Measurements from ENCODE around the gene LPIN3.

LPIN3 gene

GRCh38 chr20:41320976-41321375, 19.6 kb upstream of the LPIN3 start:
- no peaks in the 10 kb centered on the region for H4K20me1 ChIP-seq (ENCODE audit: insufficient read depth, low read length)
- H3K27me3 ChIP-seq (ENCODE audit: insufficient read depth, low read length, poor library complexity) = no peaks in the 10 kb centered on the region
- no peaks in the 10 kb centered on the region for H3K36me3 ChIP-seq (ENCODE audit: insufficient read depth, low read length)
- DNase-seq (no peak), ATAC-seq (ENCODE audit: insufficient read depth, low read depth) (no peak)
- H3K4me2 ChIP-seq (ENCODE audit: insufficient read depth, low read length) = no peak overlapping the region
- 0 out of 2 replicates have a peak overlapping the region, but pooled peaks have one; percentile 24 for H2AFZ ChIP-seq (ENCODE audit: low read depth, low read length)
- no peak overlapping the region for H3K4me3 ChIP-seq (ENCODE audit: low read depth in 1 of 2, low read length in 2 of 2)
- no peaks in the 10 kb centered on the region for H3K9me3 ChIP-seq (ENCODE audit: insufficient read depth, low read length, severe bottlenecking)
- H3K9ac ChIP-seq (ENCODE audit: low read depth, low read length) = no peak overlapping the region
- TF ChIP-seq CTCF (IDR thresholded peaks at IDR 0.05; ENCODE audit: borderline replicate concordance, extremely low read depth, low read length, poor library complexity, severe bottlenecking) (no peak), EZH2 (IDR thresholded peaks at IDR 0.05; ENCODE audit: borderline replicate concordance, low read depth, low read length, severe bottlenecking) (no peak)
- no peak overlapping the region for H3K27ac ChIP-seq (ENCODE audit: low read length)
- H3K79me2 ChIP-seq (ENCODE audit: insufficient read depth, low read length) = peaks cover 7% of the 10 kb centered on the region; the same call in 1 of the 2 replicates
- H3K4me1 ChIP-seq (ENCODE audit: insufficient read depth, low read length) = peaks cover 21% of the 10 kb centered on the region

- Histone ChIP-seq H3K36me3 (ENCODE audit: insufficient read depth, low read length) (no peaks in the 10 kb centered on the region), H3K27ac (ENCODE audit: low read length) (no peak overlapping the region), H2AFZ (ENCODE audit: low read depth, low read length) (no peak overlapping the region), H3K79me2 (ENCODE audit: insufficient read depth, low read length) (no peaks in the 10 kb centered on the region), H3K9me3 (ENCODE audit: insufficient read depth, low read length, severe bottlenecking) (no peaks in the 10 kb centered on the region), H3K4me3 (ENCODE audit: low read depth in 1 of 2, low read length in 2 of 2) (no peak overlapping the region), H4K20me1 (ENCODE audit: insufficient read depth, low read length) (no peaks in the 10 kb centered on the region), H3K9ac (ENCODE audit: low read depth, low read length) (no peak overlapping the region), H3K27me3 (ENCODE audit: insufficient read depth, low read length, poor library complexity) (no peaks in the 10 kb centered on the region), H3K4me1 (ENCODE audit: insufficient read depth, low read length) (no peaks in the 10 kb centered on the region), H3K4me2 (ENCODE audit: insufficient read depth, low read length) (no peak overlapping the region)
- ATAC-seq (ENCODE audit: insufficient read depth, low read depth) (no peak), DNase-seq (no peak)
- no peak for TF ChIP-seq CTCF (IDR thresholded peaks at IDR 0.05; ENCODE audit: borderline replicate concordance, extremely low read depth, low read length, poor library complexity, severe bottlenecking)
- TF ChIP-seq EZH2 (IDR thresholded peaks at IDR 0.05; ENCODE audit: borderline replicate concordance, low read depth, low read length, severe bottlenecking) = no peak
Observed at GRCh38 chr20:41327178-41327577, 13.4 kb upstream of the LPIN3 start.

- ATAC-seq (ENCODE audit: insufficient read depth, low read depth) = peak; percentile 94
- no peaks in the 10 kb centered on the region for H3K9me3 ChIP-seq (ENCODE audit: insufficient read depth, low read length, severe bottlenecking)
- peak; percentile 55 for DNase-seq
- no peaks in the 10 kb centered on the region for H3K36me3 ChIP-seq (ENCODE audit: insufficient read depth, low read length)
- no peaks in the 10 kb centered on the region for H3K79me2 ChIP-seq (ENCODE audit: insufficient read depth, low read length)
- H3K4me3 ChIP-seq (ENCODE audit: low read depth in 1 of 2, low read length in 2 of 2) = no peak overlapping the region
- H3K4me2 ChIP-seq (ENCODE audit: insufficient read depth, low read length) = no peak overlapping the region
- no peaks in the 10 kb centered on the region for H3K4me1 ChIP-seq (ENCODE audit: insufficient read depth, low read length)
- no peaks in the 10 kb centered on the region for H4K20me1 ChIP-seq (ENCODE audit: insufficient read depth, low read length)
- H3K27me3 ChIP-seq (ENCODE audit: insufficient read depth, low read length, poor library complexity) = no peaks in the 10 kb centered on the region
- no peak for TF ChIP-seq CTCF (IDR thresholded peaks at IDR 0.05; ENCODE audit: borderline replicate concordance, extremely low read depth, low read length, poor library complexity, severe bottlenecking)
- TF ChIP-seq EZH2 (IDR thresholded peaks at IDR 0.05; ENCODE audit: borderline replicate concordance, low read depth, low read length, severe bottlenecking) = no peak
- H3K27ac ChIP-seq (ENCODE audit: low read length) = no peak overlapping the region
- no peak overlapping the region for H2AFZ ChIP-seq (ENCODE audit: low read depth, low read length)
- H3K9ac ChIP-seq (ENCODE audit: low read depth, low read length) = no peak overlapping the region
Observed at GRCh38 chr20:41329435-41330342, 10.9 kb upstream of the LPIN3 start.

Data from DND-41 (cell line).